SK-N-SH (cell line): ENCODE data around the gene DNM2.

ENCODE experiments used
- EP300 ChIP-seq, 2 experiments: IDR thresholded peaks; 2 replicates each; pipeline versions ENCODE4 v1.4.0 to v1.6.1; 2012; ENCODE audit warnings: borderline replicate concordance in 1 of 2, low read depth in 1 of 2, low read length in 1 of 2
- SIN3A ChIP-seq: IDR thresholded peaks from 2 replicates; pipeline ENCODE4 v1.6.1; 2012; ENCODE audit warnings: low read depth, mild to moderate bottlenecking, low read length, moderate library complexity, borderline replicate concordance
- ZBTB33 ChIP-seq: IDR thresholded peaks from 2 replicates; pipeline ENCODE4 v1.4.0; 2012; ENCODE audit warnings: low read depth, borderline replicate concordance

DNA sequence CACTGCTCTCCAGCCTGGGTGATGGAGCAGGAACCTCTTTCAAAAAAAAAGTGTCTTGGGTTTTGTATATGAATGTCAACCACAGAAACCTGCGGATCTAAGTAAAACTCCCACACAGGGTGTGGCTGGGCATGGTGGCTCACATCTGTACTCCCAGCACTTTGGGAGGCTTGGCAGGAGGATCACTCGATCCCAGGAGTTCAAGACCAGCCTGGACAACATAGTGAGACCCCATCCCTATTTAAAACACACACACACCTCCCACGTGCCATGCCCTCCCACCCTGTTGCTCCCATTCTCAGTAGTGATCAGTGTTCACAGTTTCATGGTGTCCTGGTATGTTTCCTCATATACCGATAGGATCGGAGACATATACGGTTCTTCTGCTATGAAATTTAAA is 109.0 kb downstream of the DNM2 start:
- TF ChIP-seq SIN3A (no peak), ZBTB33 (no peak), EP300 (IDR thresholded peaks at IDR 0.05; ENCODE audit: borderline replicate concordance in 1 of 2, low read depth in 1 of 2, low read length in 1 of 2) (no peak)
